Ishikawa (cell line): ENCODE results near the gene FOXP1.

Experiments used
- CEBPB ChIP-seq: IDR thresholded peaks from 2 replicates; pipeline ENCODE4 v1.6.1; 2012
- CREB1 ChIP-seq: IDR thresholded peaks from 2 replicates; pipeline ENCODE4 v1.6.1; 2012; ENCODE audit warnings: low read depth
- EGR1 ChIP-seq: IDR thresholded peaks from 2 replicates; pipeline ENCODE4 v1.6.1; 2012
- EP300 ChIP-seq: IDR thresholded peaks from 2 replicates; pipeline ENCODE4 v1.6.1; 2012; ENCODE audit warnings: borderline replicate concordance
- FOXM1 ChIP-seq: IDR thresholded peaks from 2 replicates; pipeline ENCODE4 v1.6.1; 2012; ENCODE audit warnings: low read depth, borderline replicate concordance
- NFIC ChIP-seq: IDR thresholded peaks from 2 replicates; pipeline ENCODE4 v1.6.1; 2012
- RAD21 ChIP-seq: IDR thresholded peaks from 2 replicates; pipeline ENCODE4 v1.6.1; 2012; ENCODE audit warnings: low read depth
- TAF1 ChIP-seq: IDR thresholded peaks from 2 replicates; pipeline ENCODE4 v1.6.1; 2012; ENCODE audit warnings: low read depth, mild to moderate bottlenecking
- TCF12 ChIP-seq: IDR thresholded peaks from 2 replicates; pipeline ENCODE4 v1.6.1; 2012; ENCODE audit warnings: low read depth
- TEAD4 ChIP-seq: IDR thresholded peaks from 2 replicates; pipeline ENCODE4 v1.6.1; 2012
- YY1 ChIP-seq: IDR thresholded peaks from 2 replicates; pipeline ENCODE4 v1.6.1; 2012; ENCODE audit warnings: low read depth
- ZBTB7A ChIP-seq: IDR thresholded peaks from 2 replicates; pipeline ENCODE4 v1.6.1; 2012; ENCODE audit warnings: low read depth
- TF ChIP-seq, protein P1 (sequence below): IDR thresholded peaks from 2 replicates; pipeline ENCODE4 v1.6.1; 2012; ENCODE audit warnings: low read depth, mild to moderate bottlenecking
- TF ChIP-seq, protein P2 (sequence below): IDR thresholded peaks from 2 replicates; pipeline ENCODE4 v1.6.1; 2012
- TF ChIP-seq, protein P3 (sequence below): IDR thresholded peaks from 2 replicates; pipeline ENCODE4 v1.6.1; 2012

FOXP1 gene

GRCh38 chr3:71488882-71489281 is 94.6 kb downstream of the FOXP1 start:
- TF ChIP-seq TEAD4, result no peak
- no peak for TF ChIP-seq TCF12
- no peak for TF ChIP-seq RAD21
- TF ChIP-seq CEBPB, result no peak
- TF ChIP-seq FOXM1, result no peak
- no peak for TF ChIP-seq CREB1
- TF ChIP-seq NFIC, result no peak
- no peak for TF ChIP-seq YY1
- TF ChIP-seq, protein P1, sequence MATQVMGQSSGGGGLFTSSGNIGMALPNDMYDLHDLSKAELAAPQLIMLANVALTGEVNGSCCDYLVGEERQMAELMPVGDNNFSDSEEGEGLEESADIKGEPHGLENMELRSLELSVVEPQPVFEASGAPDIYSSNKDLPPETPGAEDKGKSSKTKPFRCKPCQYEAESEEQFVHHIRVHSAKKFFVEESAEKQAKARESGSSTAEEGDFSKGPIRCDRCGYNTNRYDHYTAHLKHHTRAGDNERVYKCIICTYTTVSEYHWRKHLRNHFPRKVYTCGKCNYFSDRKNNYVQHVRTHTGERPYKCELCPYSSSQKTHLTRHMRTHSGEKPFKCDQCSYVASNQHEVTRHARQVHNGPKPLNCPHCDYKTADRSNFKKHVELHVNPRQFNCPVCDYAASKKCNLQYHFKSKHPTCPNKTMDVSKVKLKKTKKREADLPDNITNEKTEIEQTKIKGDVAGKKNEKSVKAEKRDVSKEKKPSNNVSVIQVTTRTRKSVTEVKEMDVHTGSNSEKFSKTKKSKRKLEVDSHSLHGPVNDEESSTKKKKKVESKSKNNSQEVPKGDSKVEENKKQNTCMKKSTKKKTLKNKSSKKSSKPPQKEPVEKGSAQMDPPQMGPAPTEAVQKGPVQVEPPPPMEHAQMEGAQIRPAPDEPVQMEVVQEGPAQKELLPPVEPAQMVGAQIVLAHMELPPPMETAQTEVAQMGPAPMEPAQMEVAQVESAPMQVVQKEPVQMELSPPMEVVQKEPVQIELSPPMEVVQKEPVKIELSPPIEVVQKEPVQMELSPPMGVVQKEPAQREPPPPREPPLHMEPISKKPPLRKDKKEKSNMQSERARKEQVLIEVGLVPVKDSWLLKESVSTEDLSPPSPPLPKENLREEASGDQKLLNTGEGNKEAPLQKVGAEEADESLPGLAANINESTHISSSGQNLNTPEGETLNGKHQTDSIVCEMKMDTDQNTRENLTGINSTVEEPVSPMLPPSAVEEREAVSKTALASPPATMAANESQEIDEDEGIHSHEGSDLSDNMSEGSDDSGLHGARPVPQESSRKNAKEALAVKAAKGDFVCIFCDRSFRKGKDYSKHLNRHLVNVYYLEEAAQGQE, result no peak
- TF ChIP-seq EP300, result no peak

DNA sequence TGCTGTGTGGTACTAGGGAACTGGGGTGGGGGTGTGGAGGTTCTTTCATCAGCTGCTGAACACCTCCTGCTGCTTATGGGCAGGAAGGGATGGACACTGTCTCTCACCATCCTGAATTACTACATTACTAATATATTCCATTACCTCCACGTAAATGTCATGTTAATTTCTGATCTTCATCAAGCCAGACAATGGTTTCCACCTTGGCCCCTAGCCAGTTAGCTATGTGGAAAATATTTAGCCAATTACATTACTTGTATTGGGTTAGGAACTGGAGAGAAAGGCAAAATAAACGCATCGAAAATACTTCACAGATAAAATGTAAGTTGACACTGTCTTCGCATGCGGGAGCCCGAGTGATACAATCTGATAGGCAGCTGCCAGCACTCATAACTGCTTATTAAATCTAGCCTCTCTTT is 95.1 kb downstream of the FOXP1 start:
- TF ChIP-seq FOXM1 (no peak), YY1 (no peak), TEAD4 (no peak), RAD21 (no peak), CEBPB (no peak), CREB1 (no peak), EGR1 (no peak), TCF12 (no peak), NFIC (no peak)
- TF ChIP-seq, protein P1, result no peak
- TF ChIP-seq, protein P2, sequence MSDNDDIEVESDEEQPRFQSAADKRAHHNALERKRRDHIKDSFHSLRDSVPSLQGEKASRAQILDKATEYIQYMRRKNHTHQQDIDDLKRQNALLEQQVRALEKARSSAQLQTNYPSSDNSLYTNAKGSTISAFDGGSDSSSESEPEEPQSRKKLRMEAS, result no peak
- TF ChIP-seq, protein P3, sequence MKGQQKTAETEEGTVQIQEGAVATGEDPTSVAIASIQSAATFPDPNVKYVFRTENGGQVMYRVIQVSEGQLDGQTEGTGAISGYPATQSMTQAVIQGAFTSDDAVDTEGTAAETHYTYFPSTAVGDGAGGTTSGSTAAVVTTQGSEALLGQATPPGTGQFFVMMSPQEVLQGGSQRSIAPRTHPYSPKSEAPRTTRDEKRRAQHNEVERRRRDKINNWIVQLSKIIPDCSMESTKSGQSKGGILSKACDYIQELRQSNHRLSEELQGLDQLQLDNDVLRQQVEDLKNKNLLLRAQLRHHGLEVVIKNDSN, result no peak

- TF ChIP-seq RAD21 (no peak), FOXM1 (no peak), NFIC (no peak), ZBTB7A (no peak), TAF1 (no peak), TCF12 (no peak), EP300 (no peak), EGR1 (no peak), YY1 (no peak), CREB1 (no peak), TEAD4 (no peak)
- TF ChIP-seq, protein P2, result no peak
- TF ChIP-seq, protein P1, result no peak
- TF ChIP-seq, protein P3, result no peak
Measured at GRCh38 chr3:71487418-71487817, 96.1 kb downstream of the FOXP1 start.

DNA sequence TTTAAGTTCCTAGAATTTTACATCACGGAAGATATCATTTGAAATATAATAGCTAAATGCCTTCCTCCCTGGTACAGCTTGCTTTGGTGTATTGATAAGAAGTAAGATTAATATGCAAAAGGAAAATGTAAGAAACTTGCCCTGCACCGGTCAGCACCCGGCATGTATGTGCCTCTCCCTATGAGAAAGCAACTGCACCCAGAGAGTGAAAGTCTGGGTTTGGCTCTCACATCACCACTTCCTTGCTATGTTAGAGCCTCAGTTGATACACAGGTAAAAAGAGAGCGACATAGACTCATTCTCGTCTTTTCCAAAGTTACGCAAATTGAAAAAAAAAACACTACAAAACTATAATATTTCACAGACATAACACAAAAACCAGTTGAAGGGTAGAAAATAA is 96.7 kb downstream of the FOXP1 start:
- TF ChIP-seq ZBTB7A (no peak), TAF1 (no peak), YY1 (no peak), NFIC (no peak), RAD21 (no peak), TCF12 (no peak), FOXM1 (no peak)
- TF ChIP-seq, protein P3, result no peak
- TF ChIP-seq, protein P1, result no peak
- TF ChIP-seq, protein P2, result no peak
